Ovary (tissue), 9 donors: Measurements from ENCODE around the gene SVOPL. TPM values are rescaled to one million over a fixed set of nuclear protein-coding genes. Genes with fewer than 3 reads are reported as not detected.

ENCODE experiments used
- DNase-seq, 5 donors: peaks; one replicate each; pipeline ENCODE4 v3.0.0-alpha.2; 2019 to 2020
- H3K27ac ChIP-seq, 2 donors: fragments of 200-600 bp; one replicate each; pipeline versions ENCODE4 v1.5.1 to v1.8.0; 2019 to 2022
- H3K27me3 ChIP-seq: fragments of 200-600 bp; one replicate; pipeline ENCODE4 v1.8.0; 2022
- H3K36me3 ChIP-seq: fragments of 200-600 bp; sonication (generic); one replicate; pipeline ENCODE4 v1.5.1; 2019
- H3K4me1 ChIP-seq: one replicate; pipeline ENCODE4 v1.8.1; 2013; ENCODE audit warnings: mild to moderate bottlenecking, moderate library complexity; ENCODE audit not compliant: insufficient read depth
- H3K4me3 ChIP-seq: fragments of 200-600 bp; sonication (generic); one replicate; pipeline ENCODE4 v1.5.1; 2017
- H3K9me3 ChIP-seq, 2 donors: fragments of 200-600 bp in 1 of 2; sonication (generic) in 1 of 2; one replicate each; pipeline versions ENCODE4 v1.5.1 to v1.8.1; 2013 to 2019; ENCODE audit warnings: mild to moderate bottlenecking in 1 of 2, moderate library complexity in 1 of 2
- CTCF ChIP-seq, 3 donors: fragments of 450-650 bp in 2 of 3; fragments of 200-600 bp in 1 of 3; IDR thresholded peaks; one replicate each; pipeline versions ENCODE4 v1.5.1 to v1.8.0; 2016 to 2022; ENCODE audit warnings: antibody characterized with exemption in 3 of 3, mild to moderate bottlenecking in 1 of 3
- EP300 ChIP-seq: sonication (generic); formaldehyde crosslinking; IDR thresholded peaks from one replicate; pipeline ENCODE4 v1.6.1; 2017; ENCODE audit warnings: antibody characterized with exemption
- POLR2A ChIP-seq: fragments of 450-650 bp; IDR thresholded peaks from one replicate; pipeline ENCODE4 v1.6.1; 2017; ENCODE audit warnings: antibody characterized with exemption, mild to moderate bottlenecking, moderate library complexity
- whole genome bisulfite sequencing, 3 donors: extraction: QIAGEN DNeasy Blood & Tissue Kit in 1 of 3; methylation state at CpG; one replicate each; pipeline versions ENCODE4 v1.1.5 to v1.1.7; 2013 to 2017; 5-methylcytosine and 5-hydroxymethylcytosine counted together
- intact Hi-C, 4 donors: fragments of 100-400 bp; cut with DNase I; formaldehyde crosslinking; loops; one replicate each; pipeline versions ENCODE4 v1.11.0 to v1.15.1; 2022 to 2023
- polyA plus RNA-seq, 2 donors: library from polyadenylated mRNA; stranded (reverse); fragments of 200-250 nt in 1 of 2; fragments of 350-450 nt in 1 of 2; fragmentation: Illumina TruSeq in 1 of 2; extraction: RNeasy Lipid Tissue Mini Kit (QIAGEN cat#74804) in 1 of 2; gene quantifications; one replicate each; pipeline ENCODE4 v1.2.3, GENCODE V29; 2013 to 2014
- total RNA-seq, 7 donors: library from RNA; depleted of rRNA in 2 of 7; stranded (reverse); fragments of >200 nt in 2 of 7; fragmentation: NEBNext Ultra II Directional in 3 of 7; extraction: Animal tissue kit (Norgen Biotek cat#: 25700) in 3 of 7; gene quantifications; one replicate each; pipeline versions ENCODE4 v1.1.0 to v1.2.4, GENCODE V29; 2016 to 2023
- donor health status: DM: no; HTN: no; CAD: no; lungs with moderate emphysema.
- donor health status: DM: no; HTN: no; CAD: no.
- donor health status: Bipolar disorder and iron deficiency.
- donor health status: DM: yes; HTN: yes; CAD: no.
- donor health status: DM: no; HTN: no; CAD: no.
- donor health status: DM: yes; HTN: yes; CAD: no.

Gene SVOPL
- total and polyA plus RNA-seq, 9 donors: 0.08 to 1.3 (median 0.85) TPM; not detected in 1

DNA sequence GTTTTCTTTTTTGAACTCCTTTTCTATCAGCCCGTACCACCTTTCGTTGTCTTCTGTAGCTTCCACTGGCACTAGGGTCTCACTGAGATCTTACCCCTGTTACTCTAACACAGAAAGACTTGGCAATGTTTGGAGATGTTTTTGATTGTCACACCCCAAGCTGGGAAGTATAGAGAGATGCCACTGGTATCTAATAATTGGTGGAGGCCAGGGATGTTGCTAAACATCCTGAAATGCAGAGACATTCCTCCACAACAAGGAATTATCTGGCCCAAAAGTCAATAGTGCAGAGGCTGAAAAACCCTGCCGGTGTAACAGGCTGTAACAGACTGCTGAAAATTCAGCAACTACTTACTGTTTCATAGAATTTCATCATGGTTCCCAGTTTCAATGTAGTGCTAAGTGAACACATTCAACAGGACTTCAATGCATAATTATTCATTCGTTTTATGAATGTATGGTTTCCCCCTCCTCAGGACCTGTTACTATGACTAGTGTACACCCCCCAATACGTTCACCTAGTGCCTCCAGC is 125.2 kb downstream of the SVOPL start:
- no peaks in the 10 kb centered on the region for H3K9me3 ChIP-seq
- H3K4me1 ChIP-seq: no peaks in the 10 kb centered on the region
- H3K27ac ChIP-seq: no peak overlapping the region
- DNase-seq: no peak
- intact Hi-C loops: no loop called here
- H3K4me3 ChIP-seq: no peak overlapping the region
- WGBS, 3 donors: 93 to 99% (median 95%) methylated on average over 5 of the region's 5 CpGs
- TF ChIP-seq EP300 (no peak), CTCF (IDR thresholded peaks at IDR 0.05) (no peak), POLR2A (no peak)
- H3K27me3 ChIP-seq: no peaks in the 10 kb centered on the region
- no peaks in the 10 kb centered on the region for H3K36me3 ChIP-seq

DNA sequence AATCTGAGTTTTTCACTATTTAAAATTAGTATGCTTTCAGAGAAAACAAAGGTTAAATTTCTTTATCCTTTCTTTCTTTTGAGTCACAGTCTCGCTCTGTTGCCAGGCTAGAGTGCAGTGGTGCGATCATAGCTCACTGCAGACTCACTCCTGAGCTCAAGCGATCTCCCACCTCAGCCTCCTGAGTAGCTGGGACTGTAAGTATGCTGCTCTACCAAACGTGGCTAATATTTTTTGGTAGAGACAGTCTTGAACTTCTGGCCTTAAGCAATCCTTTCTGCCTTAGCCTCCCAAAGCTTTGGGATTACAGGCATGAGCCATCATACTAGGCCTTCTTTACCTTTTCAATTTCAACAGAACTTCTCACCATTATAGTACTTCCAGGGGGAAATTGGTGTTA is 127.4 kb downstream of the SVOPL start:
- no peak overlapping the region for H3K27ac ChIP-seq
- no peaks in the 10 kb centered on the region for H3K27me3 ChIP-seq
- no peaks in the 10 kb centered on the region for H3K36me3 ChIP-seq
- no peak for TF ChIP-seq EP300
- no peak for TF ChIP-seq CTCF (IDR thresholded peaks at IDR 0.05)
- TF ChIP-seq POLR2A: no peak
- H3K4me1 ChIP-seq: no peaks in the 10 kb centered on the region
- no peak for DNase-seq
- WGBS, 3 donors: 75 to 90% (median 87%) methylated on average over 4 of the region's 4 CpGs
- H3K4me3 ChIP-seq: no peak overlapping the region
- no peaks in the 10 kb centered on the region for H3K9me3 ChIP-seq
- intact Hi-C loops: no loop called here

GRCh38 chr7:138570715-138571114 is 130.4 kb downstream of the SVOPL start:
- DNase-seq: no peak
- WGBS, 3 donors: 95 to 97% (median 96%) methylated on average over 4 of the region's 4 CpGs
- H3K4me1 ChIP-seq: no peaks in the 10 kb centered on the region
- H3K9me3 ChIP-seq: peaks cover 2 to 7% of the 10 kb centered on the region in 2 donors
- intact Hi-C loops: no loop called here
- no peak for TF ChIP-seq CTCF (IDR thresholded peaks at IDR 0.05)
- no peak for TF ChIP-seq POLR2A
- TF ChIP-seq EP300: no peak
- no peaks in the 10 kb centered on the region for H3K36me3 ChIP-seq
- H3K27ac ChIP-seq: no peak overlapping the region
- no peak overlapping the region for H3K4me3 ChIP-seq
- H3K27me3 ChIP-seq: no peaks in the 10 kb centered on the region

GRCh38 chr7:138569418-138569817 is 131.7 kb downstream of the SVOPL start:
- H3K4me1 ChIP-seq: no peaks in the 10 kb centered on the region
- 95 to 96% (median 95%) methylated on average over 3 of the region's 3 CpGs for WGBS, 3 donors
- no peaks in the 10 kb centered on the region for H3K27me3 ChIP-seq
- H3K4me3 ChIP-seq: no peak overlapping the region
- H3K27ac ChIP-seq: no peak overlapping the region
- intact Hi-C loops: no loop called here
- DNase-seq: no peak
- TF ChIP-seq CTCF (IDR thresholded peaks at IDR 0.05) (no peak), EP300 (no peak), POLR2A (no peak)
- H3K9me3 ChIP-seq: peaks cover 7 to 17% of the 10 kb centered on the region in 2 donors
- H3K36me3 ChIP-seq: no peaks in the 10 kb centered on the region
